HG02610 (cell line): ENCODE measurements around the gene NELFCD.

Experiments
- ATAC-seq: cut with Tn5 transposase; IDR thresholded peaks from one replicate; pipeline ENCODE4 v1.9.1; 2021; ENCODE audit warnings: mild to moderate bottlenecking, moderate library complexity; ENCODE audit not compliant: unreplicated experiment

NELFCD gene

GRCh38 chr20:59042796-59043631 lies 62.0 kb downstream of the NELFCD start:
- peak; percentile 95 for ATAC-seq

DNA sequence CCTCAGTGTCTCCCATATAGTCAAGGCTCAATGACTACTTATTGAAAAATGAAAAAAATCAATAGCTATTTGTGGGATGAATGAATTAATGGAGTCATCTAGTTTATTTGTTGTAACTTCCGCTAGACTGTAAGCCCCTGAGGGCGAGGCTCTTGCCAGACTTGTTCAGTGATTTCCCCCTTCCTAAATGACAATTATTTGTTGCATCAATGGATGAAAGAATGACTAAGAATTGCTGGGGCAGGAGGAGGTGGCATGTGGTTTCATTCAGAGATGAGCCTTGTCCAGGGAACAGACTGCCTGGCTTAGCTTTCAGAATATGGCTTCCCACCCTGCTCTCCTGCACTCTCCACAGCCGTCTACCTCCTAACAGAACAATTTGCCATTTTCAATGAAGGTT lies 62.6 kb downstream of the NELFCD start:
- no peak for ATAC-seq

GRCh38 chr20:59044295-59044694 lies 63.2 kb downstream of the NELFCD start:
- ATAC-seq = no peak
